Measurements from ENCODE around the gene C1orf105. TPM values are rescaled to one million over a fixed set of nuclear protein-coding genes. Genes with fewer than 3 reads are reported as not detected.
A peak's percentile ranks its signal among the peaks of the same experiment; 100 is the strongest.

C1orf105 gene
- total and polyA plus RNA-seq, 2 experiments from 2014 or later, result 3.2 to 21.5 TPM

- Histone ChIP-seq H3K4me1 (ENCODE audit: low read depth) (no peaks in the 10 kb centered on the region), H3K36me3 (no peaks in the 10 kb centered on the region), H3K27me3 (no peaks in the 10 kb centered on the region), H3K4me3 (no peak overlapping the region), H3K9me3 (ENCODE audit: low read depth) (no peaks in the 10 kb centered on the region), H3K27ac (no peak overlapping the region)
- no peak for DNase-seq (ENCODE audit: low read depth in 1 of 2, low spot score in 1 of 2)
- TF ChIP-seq CTCF (IDR thresholded peaks at IDR 0.05; ENCODE audit: low read depth, low read length), result no peak
Observed at GRCh38 chr1:172425339-172425738, 4.9 kb downstream of the C1orf105 start.

GRCh38 chr1:172427191-172427590 lies 6.7 kb downstream of the C1orf105 start:
- no peaks in the 10 kb centered on the region for H3K27me3 ChIP-seq
- H3K36me3 ChIP-seq, result no peaks in the 10 kb centered on the region
- no peak overlapping the region for H3K4me3 ChIP-seq
- TF ChIP-seq CTCF (IDR thresholded peaks at IDR 0.05; ENCODE audit: low read depth, low read length), result no peak
- no peaks in the 10 kb centered on the region for H3K4me1 ChIP-seq (ENCODE audit: low read depth)
- H3K27ac ChIP-seq, result no peak overlapping the region
- H3K9me3 ChIP-seq (ENCODE audit: low read depth), result no peaks in the 10 kb centered on the region
- DNase-seq (ENCODE audit: low read depth in 1 of 2, low spot score in 1 of 2), result no peak

GRCh38 chr1:172429331-172430127 lies 9.0 kb downstream of the C1orf105 start:
- TF ChIP-seq CTCF (IDR thresholded peaks at IDR 0.05; ENCODE audit: low read depth, low read length), result peak; percentile 77
- Histone ChIP-seq H3K27ac (no peak overlapping the region), H3K27me3 (no peaks in the 10 kb centered on the region), H3K9me3 (ENCODE audit: low read depth) (no peaks in the 10 kb centered on the region), H3K4me1 (ENCODE audit: low read depth) (no peaks in the 10 kb centered on the region), H3K36me3 (no peaks in the 10 kb centered on the region), H3K4me3 (no peak overlapping the region)
- DNase-seq (ENCODE audit: low read depth in 1 of 2, low spot score in 1 of 2), result peak; percentile 52 to 82

- no peak overlapping the region for H3K27ac ChIP-seq
- no peaks in the 10 kb centered on the region for H3K9me3 ChIP-seq (ENCODE audit: low read depth)
- DNase-seq (ENCODE audit: low read depth in 1 of 2, low spot score in 1 of 2), result no peak
- H3K36me3 ChIP-seq, result no peaks in the 10 kb centered on the region
- H3K27me3 ChIP-seq, result no peaks in the 10 kb centered on the region
- no peak overlapping the region for H3K4me3 ChIP-seq
- H3K4me1 ChIP-seq (ENCODE audit: low read depth), result no peaks in the 10 kb centered on the region
- TF ChIP-seq CTCF (IDR thresholded peaks at IDR 0.05; ENCODE audit: low read depth, low read length), result no peak
Observed at GRCh38 chr1:172430128-172430454, 9.6 kb downstream of the C1orf105 start.

- H3K9me3 ChIP-seq (ENCODE audit: low read depth), result no peaks in the 10 kb centered on the region
- H3K4me1 ChIP-seq (ENCODE audit: low read depth), result no peaks in the 10 kb centered on the region
- H3K27ac ChIP-seq, result no peak overlapping the region
- no peaks in the 10 kb centered on the region for H3K27me3 ChIP-seq
- no peak overlapping the region for H3K4me3 ChIP-seq
- no peak for TF ChIP-seq CTCF (IDR thresholded peaks at IDR 0.05; ENCODE audit: low read depth, low read length)
- DNase-seq (ENCODE audit: low read depth in 1 of 2, low spot score in 1 of 2), result no peak
- H3K36me3 ChIP-seq, result no peaks in the 10 kb centered on the region
Observed at GRCh38 chr1:172431204-172431603, 10.7 kb downstream of the C1orf105 start.

Measured in cardiac muscle cell (in vitro differentiated cells and primary cell).